Left ventricle myocardium inferior (tissue), 1 donor: ENCODE data around the gene C5orf58. TPM values are rescaled to one million over a fixed set of nuclear protein-coding genes. Genes with fewer than 3 reads are reported as not detected.

Experiments
- DNase-seq: peaks from one replicate; pipeline ENCODE4 v3.0.0-alpha.2; 2020
- H3K27ac ChIP-seq: fragments of 200-600 bp; replicated peaks from 2 replicates; pipeline ENCODE4 v1.8.0; 2021
- H3K27me3 ChIP-seq: fragments of 200-600 bp; 2 replicates; pipeline ENCODE4 v1.8.0; 2021; ENCODE audit warnings: low read depth
- H3K36me3 ChIP-seq: fragments of 200-600 bp; 2 replicates; pipeline ENCODE4 v1.8.0; 2021
- H3K4me1 ChIP-seq: fragments of 200-600 bp; 2 replicates; pipeline ENCODE4 v1.8.0; 2021
- H3K4me3 ChIP-seq: fragments of 200-600 bp; 2 replicates; pipeline ENCODE4 v1.8.0; 2021; ENCODE audit warnings: mild to moderate bottlenecking, moderate library complexity
- H3K9me3 ChIP-seq: fragments of 200-600 bp; replicated peaks from 2 replicates; pipeline ENCODE4 v1.8.0; 2021
- CTCF ChIP-seq: fragments of 200-600 bp; IDR thresholded peaks from 2 replicates; pipeline ENCODE4 v1.8.0; 2021; ENCODE audit warnings: antibody characterized with exemption, mild to moderate bottlenecking, borderline replicate concordance
- intact Hi-C: fragments of 100-400 bp; cut with micrococcal nuclease; formaldehyde crosslinking; loops from one replicate; pipeline ENCODE4 v1.11.0; 2022
- total RNA-seq: library from RNA; stranded (reverse); fragmentation: NEBNext Ultra II Directional; extraction: Animal tissue kit (Norgen Biotek cat#: 25700); gene quantifications from one replicate; pipeline ENCODE4 v1.2.1, GENCODE V29; 2021
- donor health status: DM: no; HTN: yes; CAD: no; lungs with severe emphysema.

Gene C5orf58
- total RNA-seq, 1 donor from 2014 or later = 1.0 TPM

GRCh38 chr5:170261528-170262043 lies 28.8 kb downstream of the C5orf58 start:
- Histone ChIP-seq H3K4me1 (no peaks in the 10 kb centered on the region), H3K36me3 (peaks cover 7% of the 10 kb centered on the region), H3K9me3 (no peaks in the 10 kb centered on the region), H3K27me3 (peaks cover 20% of the 10 kb centered on the region), H3K27ac (no peak overlapping the region), H3K4me3 (no peak overlapping the region)
- intact Hi-C loops = loop anchor here (10.0 kb wide), 1 partner anchor 163 kb away; no protein-coding TSS in a partner anchor
- DNase-seq = no peak
- TF ChIP-seq CTCF = no peak

- peaks cover 28% of the 10 kb centered on the region for H3K27me3 ChIP-seq
- DNase-seq = no peak
- no peaks in the 10 kb centered on the region for H3K9me3 ChIP-seq
- no peak for TF ChIP-seq CTCF
- H3K36me3 ChIP-seq = peaks cover 7% of the 10 kb centered on the region
- H3K4me1 ChIP-seq = peaks cover 3% of the 10 kb centered on the region
- intact Hi-C loops = loop anchor here (10.0 kb wide), 1 partner anchor 162 kb away; no protein-coding TSS in a partner anchor
- no peak overlapping the region for H3K4me3 ChIP-seq
- H3K27ac ChIP-seq = no peak overlapping the region
Measured at GRCh38 chr5:170262061-170263045, 29.6 kb downstream of the C5orf58 start.

- no peaks in the 10 kb centered on the region for H3K9me3 ChIP-seq
- peaks cover 19% of the 10 kb centered on the region for H3K4me1 ChIP-seq
- H3K27ac ChIP-seq = no peak overlapping the region
- TF ChIP-seq CTCF = no peak
- DNase-seq = no peak
- intact Hi-C loops = loop anchor here (10.0 kb wide), 1 partner anchor 161 kb away; no protein-coding TSS in a partner anchor
- no peak overlapping the region for H3K4me3 ChIP-seq
- peaks cover 7% of the 10 kb centered on the region for H3K36me3 ChIP-seq
- peaks cover 32% of the 10 kb centered on the region for H3K27me3 ChIP-seq
Measured at GRCh38 chr5:170263906-170264305, 31.1 kb downstream of the C5orf58 start.

- Histone ChIP-seq H3K36me3 (peaks cover 7% of the 10 kb centered on the region), H3K27me3 (peaks cover 32% of the 10 kb centered on the region), H3K9me3 (no peaks in the 10 kb centered on the region), H3K27ac (peak overlapping the region; percentile 43), H3K4me3 (no peak overlapping the region), H3K4me1 (peaks cover 24% of the 10 kb centered on the region)
- no peak for TF ChIP-seq CTCF
- peak; percentile 49 for DNase-seq
- intact Hi-C loops = loop anchor here (5.0 to 10.0 kb wide), 2 partner anchors 82 to 159 kb away; no protein-coding TSS in a partner anchor
Measured at GRCh38 chr5:170265522-170265921, 32.7 kb downstream of the C5orf58 start.

GRCh38 chr5:170266570-170267381 lies 34.0 kb downstream of the C5orf58 start:
- Histone ChIP-seq H3K27me3 (peaks cover 32% of the 10 kb centered on the region), H3K36me3 (peaks cover 7% of the 10 kb centered on the region), H3K4me3 (no peak overlapping the region), H3K27ac (peak overlapping the region; percentile 43), H3K4me1 (peaks cover 24% of the 10 kb centered on the region), H3K9me3 (no peaks in the 10 kb centered on the region)
- DNase-seq = no peak
- intact Hi-C loops = loop anchor here (5.0 to 10.0 kb wide), 2 partner anchors 81 to 158 kb away; no protein-coding TSS in a partner anchor
- no peak for TF ChIP-seq CTCF
